ENCODE data around the gene C16orf95. TPM values are rescaled to one million over a fixed set of nuclear protein-coding genes. Genes with fewer than 3 reads are reported as not detected.

Gene C16orf95
- total and polyA plus RNA-seq, 12 donors, result 1.7 to 5.1 (median 3.7) TPM

GRCh38 chr16:87286839-87287626 is 30.2 kb downstream of the C16orf95 start:
- Histone ChIP-seq H3K4me1 (no peaks in the 10 kb centered on the region), H3K27me3 (no peaks in the 10 kb centered on the region), H3K27ac (no peak overlapping the region), H3K4me3 (no peak overlapping the region), H3K36me3 (no peaks in the 10 kb centered on the region), H3K9me3 (peaks cover 0 to 14% (median 0%) of the 10 kb centered on the region in 11 donors)
- intact Hi-C loops (cut with DNase I), result no loop called here
- 74 to 81% methylated on average over 8 of the region's 8 CpGs for WGBS, 2 donors
- DNase-seq, result no peak
- no peak for ATAC-seq
- TF ChIP-seq, protein P1, sequence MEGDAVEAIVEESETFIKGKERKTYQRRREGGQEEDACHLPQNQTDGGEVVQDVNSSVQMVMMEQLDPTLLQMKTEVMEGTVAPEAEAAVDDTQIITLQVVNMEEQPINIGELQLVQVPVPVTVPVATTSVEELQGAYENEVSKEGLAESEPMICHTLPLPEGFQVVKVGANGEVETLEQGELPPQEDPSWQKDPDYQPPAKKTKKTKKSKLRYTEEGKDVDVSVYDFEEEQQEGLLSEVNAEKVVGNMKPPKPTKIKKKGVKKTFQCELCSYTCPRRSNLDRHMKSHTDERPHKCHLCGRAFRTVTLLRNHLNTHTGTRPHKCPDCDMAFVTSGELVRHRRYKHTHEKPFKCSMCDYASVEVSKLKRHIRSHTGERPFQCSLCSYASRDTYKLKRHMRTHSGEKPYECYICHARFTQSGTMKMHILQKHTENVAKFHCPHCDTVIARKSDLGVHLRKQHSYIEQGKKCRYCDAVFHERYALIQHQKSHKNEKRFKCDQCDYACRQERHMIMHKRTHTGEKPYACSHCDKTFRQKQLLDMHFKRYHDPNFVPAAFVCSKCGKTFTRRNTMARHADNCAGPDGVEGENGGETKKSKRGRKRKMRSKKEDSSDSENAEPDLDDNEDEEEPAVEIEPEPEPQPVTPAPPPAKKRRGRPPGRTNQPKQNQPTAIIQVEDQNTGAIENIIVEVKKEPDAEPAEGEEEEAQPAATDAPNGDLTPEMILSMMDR (IDR thresholded peaks at IDR 0.05), result no peak

DNA sequence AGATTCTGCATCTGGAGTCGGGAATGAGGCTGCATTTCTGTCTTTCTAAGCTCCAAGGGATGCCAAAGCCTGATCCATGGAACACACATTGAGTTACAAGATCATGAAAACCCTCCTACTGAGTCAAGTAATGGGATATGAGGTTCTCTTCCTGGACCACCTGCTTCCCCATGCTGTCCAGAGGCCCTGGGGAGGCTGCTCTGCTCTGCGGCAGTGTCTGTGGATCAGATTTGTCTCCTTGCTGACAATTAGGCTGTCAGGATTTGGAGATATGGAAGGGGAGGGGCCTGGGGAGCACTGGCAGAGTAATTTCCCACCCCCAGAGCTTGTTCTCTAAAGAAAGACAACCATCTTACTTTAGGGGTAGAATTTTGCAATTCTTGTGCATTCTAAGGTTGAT is 33.0 kb downstream of the C16orf95 start:
- WGBS, 2 donors, result 78 to 86% methylated on average over 2 of the region's 2 CpGs
- no peaks in the 10 kb centered on the region for H3K36me3 ChIP-seq
- no peak overlapping the region for H3K4me3 ChIP-seq
- no peak overlapping the region for H3K27ac ChIP-seq
- TF ChIP-seq, protein P1 (IDR thresholded peaks at IDR 0.05), result no peak
- intact Hi-C loops (cut with DNase I), result no loop called here
- H3K27me3 ChIP-seq, result peaks cover 0 to 3% (median 0%) of the 10 kb centered on the region in 7 donors
- no peaks in the 10 kb centered on the region for H3K4me1 ChIP-seq
- ATAC-seq (no peak), DNase-seq (no peak)
- H3K9me3 ChIP-seq, result peaks cover 0 to 9% (median 0%) of the 10 kb centered on the region in 11 donors

GRCh38 chr16:87279094-87279658 is 38.0 kb downstream of the C16orf95 start:
- intact Hi-C loops (cut with DNase I), result loop anchor here (2.0 to 10.0 kb wide), 10 partner anchors 74 to 717 kb away; no protein-coding TSS in a partner anchor
- DNase-seq (no peak), ATAC-seq (peak in 3 of 8 donors; percentile 9 to 13 (median 12))
- TF ChIP-seq, protein P1 (IDR thresholded peaks at IDR 0.05), result no peak
- Histone ChIP-seq H3K4me1 (peaks cover 0 to 6% (median 0%) of the 10 kb centered on the region in 9 donors), H3K27ac (no peak overlapping the region), H3K9me3 (no peaks in the 10 kb centered on the region), H3K36me3 (no peaks in the 10 kb centered on the region), H3K27me3 (peaks cover 0 to 14% (median 0%) of the 10 kb centered on the region in 7 donors), H3K4me3 (no peak overlapping the region)
- 66 to 67% methylated on average over 18 of the region's 18 CpGs for WGBS, 2 donors

DNA sequence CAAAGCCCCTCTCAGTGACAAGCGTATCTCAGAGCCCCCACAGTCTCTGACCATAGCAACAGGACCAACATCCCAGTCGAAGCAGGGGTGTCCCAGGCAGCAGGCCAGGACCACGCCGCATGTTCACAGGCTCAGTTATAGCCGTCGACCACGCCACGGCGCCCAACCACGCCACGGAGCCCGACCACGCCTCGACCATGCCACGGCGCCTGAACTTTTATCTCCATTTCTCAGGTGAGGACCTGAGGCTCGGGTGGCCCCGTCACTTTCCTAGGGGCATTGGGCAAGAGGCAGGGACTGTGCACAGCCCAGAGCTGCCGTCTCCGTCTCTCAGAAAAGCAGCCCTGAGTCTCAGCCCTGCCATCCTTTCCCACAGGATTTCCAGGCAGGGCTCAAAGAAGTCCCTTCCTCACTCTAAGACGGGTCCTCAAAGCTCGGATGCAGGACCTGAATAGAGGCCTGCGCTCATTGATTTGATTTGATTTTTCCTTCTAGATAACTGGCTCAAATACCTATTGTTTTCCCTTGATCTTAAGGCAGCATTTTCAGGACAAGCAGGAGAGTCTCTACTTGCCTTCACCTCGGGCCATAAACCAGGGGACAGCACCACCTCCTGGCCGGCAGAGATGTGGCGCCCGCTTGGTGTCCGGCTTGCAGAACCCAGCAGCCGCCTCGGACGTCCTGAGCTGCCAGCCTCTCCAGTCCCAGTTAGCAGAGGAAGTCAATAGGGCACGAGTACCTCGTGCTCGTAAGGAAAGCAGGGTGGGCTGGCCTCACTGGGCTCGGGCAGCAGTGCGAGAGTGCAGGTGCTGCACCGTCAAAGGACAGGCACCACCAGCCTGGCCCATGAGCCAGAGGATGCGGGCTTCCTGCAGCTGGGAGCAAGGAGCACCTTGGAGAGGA is 38.8 kb downstream of the C16orf95 start:
- Histone ChIP-seq H3K36me3 (no peaks in the 10 kb centered on the region), H3K4me3 (no peak overlapping the region), H3K9me3 (no peaks in the 10 kb centered on the region), H3K27ac (no peak overlapping the region), H3K27me3 (peaks cover 0 to 14% (median 0%) of the 10 kb centered on the region in 7 donors), H3K4me1 (peaks cover 0 to 6% (median 0%) of the 10 kb centered on the region in 9 donors)
- intact Hi-C loops (cut with DNase I), result loop anchor here (1.0 to 10.0 kb wide), 11 partner anchors 74 to 716 kb away; no protein-coding TSS in a partner anchor
- peak; percentile 72 to 76 for DNase-seq
- TF ChIP-seq, protein P1 (IDR thresholded peaks at IDR 0.05), result peak; percentile 73 to 95 (median 87)
- peak; percentile 86 to 96 (median 94) for ATAC-seq
- WGBS, 2 donors, result 50 to 52% methylated on average over 38 of the region's 38 CpGs

All from heart right ventricle (tissue), 16 donors.